ENCODE data around the gene GTF3C5.

Gene GTF3C5

DNA sequence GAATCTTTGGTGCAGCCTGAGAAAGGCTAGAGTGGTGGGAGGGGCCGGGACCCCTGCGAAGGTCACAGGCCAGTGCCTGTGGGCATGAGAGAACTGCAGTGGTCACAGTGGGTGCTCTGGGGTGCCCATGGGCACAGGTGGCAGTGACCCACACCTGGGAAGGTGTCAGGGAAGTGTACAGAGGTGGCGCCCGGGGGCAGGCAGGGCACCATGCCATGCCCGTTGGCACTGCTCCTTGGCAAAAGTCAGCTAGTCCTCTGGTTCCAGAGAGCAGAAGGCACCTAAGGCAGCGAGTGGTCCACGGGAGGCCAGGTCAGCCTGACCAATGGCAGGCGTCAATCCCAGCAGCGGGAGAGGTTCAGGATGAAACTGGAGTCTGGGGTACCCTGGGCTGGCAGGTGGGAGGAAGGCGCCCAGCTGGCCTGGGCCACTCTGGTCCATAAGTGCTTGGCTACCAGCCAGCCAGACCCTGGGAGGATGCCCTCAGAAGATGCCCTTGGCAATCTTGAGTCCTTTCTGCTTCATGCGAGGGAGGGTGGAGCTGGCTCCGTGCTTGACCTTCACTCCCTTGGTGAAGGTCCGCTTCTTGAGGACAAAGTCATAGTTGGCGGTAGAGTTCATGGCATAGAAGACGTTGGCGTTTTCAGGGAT, 67.4 kb downstream of the GTF3C5 start:
- no peak for DNase-seq

DNA sequence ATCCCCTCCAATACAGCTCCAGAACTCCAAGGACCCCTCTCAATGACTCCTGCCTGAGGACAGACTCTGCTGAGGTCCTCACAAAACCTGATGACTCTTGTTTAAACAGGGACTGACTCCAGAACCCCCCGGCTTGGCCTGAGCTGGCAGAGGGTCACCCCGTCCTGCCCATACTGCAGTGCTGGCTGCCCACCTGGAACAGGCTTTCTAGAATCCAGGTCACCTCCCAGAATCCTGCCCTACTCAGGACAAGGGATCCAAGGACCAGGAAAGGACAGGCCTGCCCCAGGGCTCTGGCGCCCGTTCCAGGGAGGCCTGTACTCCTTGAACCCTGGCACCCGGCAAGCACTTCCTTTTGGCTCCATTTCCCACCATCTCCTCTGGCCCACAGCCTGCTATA, 68.1 kb downstream of the GTF3C5 start:
- no peak for DNase-seq

DNA sequence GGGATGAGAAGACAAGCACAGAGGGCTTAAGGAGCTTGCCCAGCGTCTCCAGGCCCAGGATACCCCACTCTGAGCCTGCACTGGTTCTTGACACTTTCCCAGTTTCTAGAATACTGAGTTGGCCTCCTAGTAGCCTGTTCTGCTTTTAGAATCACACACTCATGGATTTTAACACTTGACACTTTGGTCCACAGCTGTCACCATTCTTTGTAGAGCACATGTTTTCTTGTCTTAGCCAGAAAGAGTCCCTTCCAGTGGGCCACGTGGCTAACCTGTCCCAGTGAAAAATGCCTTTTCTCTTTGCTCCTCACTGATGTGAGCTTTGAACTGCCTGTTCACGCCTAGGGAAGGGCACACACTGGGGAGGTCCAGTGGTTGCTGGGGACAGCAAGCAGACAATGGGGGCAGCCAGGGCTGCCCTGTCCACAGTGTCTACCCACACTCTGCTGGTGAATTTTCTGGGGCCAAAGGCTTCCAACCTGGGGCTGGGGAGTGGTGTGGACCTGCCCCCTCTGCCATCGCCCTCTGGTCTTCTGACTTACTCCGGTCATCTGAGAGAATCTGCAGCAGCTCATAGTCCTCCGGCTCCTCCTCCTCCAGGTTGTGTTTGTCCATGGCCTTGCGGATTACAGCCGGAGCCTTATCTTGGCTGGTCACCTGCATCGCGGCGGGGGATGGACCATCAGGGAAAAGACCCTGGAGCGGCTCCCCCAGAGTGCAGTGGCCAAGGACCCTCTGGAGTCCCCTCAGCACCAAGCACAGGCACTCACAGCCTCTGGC, 69.1 kb downstream of the GTF3C5 start:
- no peak for DNase-seq

DNA sequence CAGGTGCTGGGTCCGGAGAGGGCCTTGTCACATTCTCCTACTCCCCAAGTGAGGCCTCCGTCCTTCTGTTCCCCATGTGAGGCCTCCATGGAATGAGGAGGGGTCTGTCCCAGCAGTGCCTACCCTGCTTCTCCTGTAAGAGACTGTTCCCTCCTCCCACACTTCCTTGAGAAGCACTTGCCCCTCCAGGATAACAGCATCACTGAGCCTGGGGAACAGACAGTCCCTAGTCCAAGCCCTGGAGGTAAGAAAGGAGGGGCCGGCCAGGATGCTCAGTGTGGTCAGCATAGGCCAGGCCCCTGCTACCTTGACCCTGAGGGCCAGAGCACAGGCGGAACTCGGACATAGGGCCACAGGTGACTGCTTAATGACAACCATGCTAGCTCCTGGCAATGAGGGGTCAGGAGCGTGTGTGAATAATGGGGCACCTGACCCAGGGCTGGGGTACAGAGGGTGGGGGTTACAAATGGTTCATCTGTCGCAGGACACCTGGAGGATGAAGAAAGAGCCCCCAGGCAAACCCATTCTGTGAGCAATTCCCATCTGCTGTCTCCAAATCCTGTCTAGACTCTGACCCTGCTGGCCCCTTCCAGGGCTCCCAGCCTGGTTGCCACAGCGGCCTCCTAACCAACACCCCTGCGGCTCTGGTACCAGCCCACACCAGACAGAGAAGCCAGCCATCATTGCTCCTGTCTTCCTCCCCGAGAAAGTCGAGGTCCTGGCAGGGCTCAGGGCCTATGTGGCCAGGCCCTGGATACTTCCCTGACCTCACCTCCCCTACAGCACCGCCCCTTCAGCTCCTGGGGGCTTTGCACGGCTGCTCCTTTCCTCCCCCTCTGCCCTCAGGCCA, 69.9 kb downstream of the GTF3C5 start:
- no peak for DNase-seq

DNA sequence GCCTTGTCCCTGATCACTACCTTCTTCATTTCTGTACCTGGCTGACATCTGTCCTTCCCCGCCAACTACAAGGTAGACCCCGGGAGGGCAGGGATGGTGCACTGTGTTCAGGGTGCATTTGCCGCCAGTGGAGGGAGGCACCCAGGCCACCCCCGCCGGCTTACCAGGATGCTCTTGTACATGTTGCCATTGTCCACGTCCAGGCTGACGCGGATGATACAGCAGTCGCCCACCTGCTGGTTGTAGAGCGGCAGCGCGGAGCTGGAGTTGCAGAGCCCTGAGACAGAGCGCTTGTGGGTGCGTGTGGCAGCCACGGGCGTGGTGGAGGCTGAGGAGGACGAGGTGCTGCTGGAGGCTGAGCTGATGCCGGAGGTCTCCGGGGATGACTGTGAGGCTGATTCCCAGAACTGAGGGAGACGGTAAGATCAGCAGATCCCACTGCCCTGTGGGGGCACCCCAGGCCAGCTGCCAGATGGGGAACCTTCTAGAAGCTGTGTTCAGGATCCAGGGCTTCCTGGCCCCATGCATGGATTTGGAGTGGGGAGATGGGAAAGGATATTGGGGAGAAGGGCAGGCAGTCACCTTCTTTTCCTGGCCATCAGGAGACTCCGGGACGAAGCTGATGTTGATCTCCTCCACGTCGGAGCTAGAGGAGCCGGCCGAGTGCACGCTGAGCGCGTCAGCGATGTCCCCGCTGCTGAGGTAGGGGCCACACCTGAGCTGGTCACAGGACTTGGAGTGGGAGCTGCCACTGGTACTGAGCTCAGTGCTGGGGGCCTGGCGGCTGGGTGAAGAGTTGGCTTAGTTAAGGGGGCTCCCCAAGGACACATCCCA, 70.8 kb downstream of the GTF3C5 start:
- DNase-seq, result peak; percentile 16

DNA sequence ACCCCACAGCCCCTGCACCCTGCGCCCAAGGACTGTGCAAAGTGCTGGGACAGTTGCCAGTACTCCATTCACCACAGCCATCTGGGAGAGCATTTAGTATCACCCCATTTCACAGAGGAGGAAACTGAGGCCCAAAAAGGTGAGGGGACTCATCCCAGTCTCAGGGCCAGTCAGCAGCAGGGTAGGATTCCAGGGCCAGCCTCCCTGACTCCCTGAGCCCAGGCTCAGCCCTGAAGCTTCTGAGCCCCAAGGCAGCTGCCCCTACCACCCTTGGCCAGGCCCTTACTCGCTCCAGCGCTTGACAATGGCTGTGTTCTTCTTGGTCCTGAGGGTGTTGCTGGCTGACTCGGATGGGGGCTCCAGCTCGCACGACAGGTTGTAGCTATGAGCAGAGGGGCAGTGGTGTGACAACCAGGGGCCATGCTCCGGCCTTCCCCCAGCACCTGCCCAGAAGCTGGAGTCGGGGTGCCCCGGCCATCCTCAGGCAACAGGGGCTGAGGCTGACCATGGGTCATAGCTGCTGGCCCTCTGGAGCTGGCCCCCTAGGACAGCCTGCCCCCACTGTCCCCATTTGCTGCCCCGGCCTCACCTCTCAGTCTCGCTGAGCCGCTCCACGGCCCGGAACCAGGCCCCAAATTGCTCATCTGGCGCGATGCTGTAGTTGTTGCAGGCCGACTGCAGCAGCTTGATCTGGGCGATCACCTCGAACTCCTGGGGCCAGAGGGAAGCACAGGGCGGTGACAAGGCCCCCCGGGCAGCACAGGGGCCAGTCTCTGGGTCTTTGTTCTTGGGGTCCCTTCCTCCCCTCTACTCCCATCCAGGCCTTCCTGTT, 71.6 kb downstream of the GTF3C5 start:
- no peak for DNase-seq

DNA sequence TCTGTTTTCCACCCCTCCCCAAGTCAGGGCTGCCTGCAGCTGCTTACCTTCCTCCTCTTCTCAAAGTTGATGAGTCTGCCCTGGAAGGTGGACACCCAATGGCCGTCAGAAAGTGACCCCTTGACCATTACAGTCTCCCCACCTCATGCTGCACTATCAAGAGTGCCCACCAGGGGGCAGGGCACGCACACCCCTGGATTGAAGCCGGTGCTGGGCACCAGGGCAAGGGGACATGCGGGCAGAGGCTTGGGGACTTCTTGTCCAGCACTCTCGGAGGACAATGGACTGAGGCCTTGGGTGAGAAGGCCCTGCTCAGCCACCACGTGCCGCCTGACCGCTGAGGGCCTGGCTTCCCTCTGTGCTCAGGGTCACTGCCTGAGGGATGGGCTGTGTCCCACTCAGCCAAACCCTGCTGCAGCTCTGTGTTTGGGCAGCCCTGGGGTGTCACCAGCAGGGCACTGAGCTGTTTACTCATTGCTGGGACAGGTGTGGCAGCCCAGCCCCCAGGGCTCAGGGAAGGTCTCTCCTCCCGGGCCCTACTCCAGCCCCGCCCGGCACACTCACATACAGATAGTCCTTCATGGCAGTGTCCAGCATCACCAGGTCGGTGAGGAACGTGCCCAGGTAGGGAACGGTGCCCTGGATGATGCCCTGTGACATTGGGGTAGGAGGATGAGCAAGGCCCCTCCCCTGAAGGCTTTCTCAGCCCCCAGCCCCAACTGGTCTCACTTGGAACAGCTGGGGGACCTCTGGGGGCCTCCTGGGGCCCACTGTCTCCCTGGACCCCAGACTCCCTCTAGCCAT, 72.6 kb downstream of the GTF3C5 start:
- DNase-seq, result no peak

DNA sequence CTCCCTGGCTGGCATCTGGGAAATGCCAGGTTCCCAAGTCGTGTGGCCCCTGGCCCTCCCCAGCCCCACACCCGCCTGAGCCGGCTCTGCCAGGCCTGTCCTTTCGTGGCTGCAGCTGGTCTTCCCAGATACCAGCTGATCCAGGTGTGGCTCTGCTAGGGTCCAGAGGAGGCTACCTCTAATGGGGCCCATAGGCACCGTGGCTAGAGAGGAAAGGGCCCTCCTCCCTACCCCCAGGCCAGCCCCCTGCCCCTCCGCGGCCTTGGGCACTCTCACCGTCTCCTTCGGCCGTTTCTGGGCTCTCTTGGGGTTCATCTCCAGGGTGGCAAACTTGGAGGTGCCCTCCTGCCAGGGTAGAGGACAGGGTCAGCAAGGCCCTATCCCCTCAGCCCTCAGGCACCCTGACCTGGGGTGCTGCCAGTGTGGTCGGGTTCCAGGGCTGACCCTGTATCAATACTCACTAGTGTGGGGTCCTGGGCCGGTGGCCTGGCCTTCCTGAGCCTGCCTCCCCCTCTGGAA, 73.2 kb downstream of the GTF3C5 start:
- DNase-seq, result no peak

DNA sequence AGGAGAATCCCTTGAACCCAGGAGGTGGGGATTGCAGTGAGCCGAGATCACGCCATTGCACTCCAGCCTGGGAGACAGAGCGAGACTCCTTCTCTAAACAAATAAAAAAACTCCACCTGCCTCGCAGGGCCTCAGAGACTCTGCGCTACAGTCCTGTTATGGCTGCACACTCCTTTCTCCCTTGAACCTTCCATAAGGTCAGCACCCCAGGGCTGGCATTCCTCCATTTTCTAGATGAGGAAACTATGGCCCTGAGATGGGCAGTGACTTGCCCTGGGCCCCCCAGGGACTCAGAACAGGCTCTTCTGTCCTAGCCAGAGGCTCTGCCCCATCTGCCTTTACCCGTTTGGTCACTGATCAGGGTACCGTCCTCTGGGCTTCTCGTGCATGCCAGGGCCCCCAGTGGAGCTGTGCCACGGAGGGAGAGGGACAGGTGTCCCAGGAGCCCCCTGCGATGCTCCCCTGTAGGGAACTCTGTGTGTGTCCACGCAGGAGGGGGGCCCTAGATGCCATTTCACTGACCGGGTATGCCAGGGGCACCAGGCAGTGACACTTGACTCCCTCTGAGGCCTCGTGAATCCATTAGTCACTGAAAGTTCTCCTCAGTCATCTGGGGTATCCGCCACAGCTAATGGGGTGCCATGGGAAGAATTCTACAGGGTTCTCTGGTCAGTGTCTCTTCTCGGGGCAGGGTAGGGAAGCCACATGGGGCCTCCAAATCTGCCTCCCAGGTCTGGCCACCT, 74.1 kb downstream of the GTF3C5 start:
- DNase-seq, result no peak

DNA sequence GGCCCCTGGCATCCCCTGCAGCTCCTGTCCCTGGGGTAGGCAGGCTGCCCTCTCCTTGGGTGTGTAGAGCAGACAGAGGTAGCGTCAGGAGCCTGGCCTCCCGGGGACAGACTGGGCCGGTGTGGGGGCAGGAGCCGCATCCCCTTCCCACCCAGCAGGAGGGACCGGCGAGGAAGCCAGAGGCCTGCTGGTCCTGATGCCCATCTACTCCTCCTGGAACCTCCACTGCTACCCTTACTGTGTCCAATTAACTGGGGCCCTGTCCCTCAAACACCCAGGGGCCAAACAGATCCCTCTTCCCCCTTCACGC, 74.6 kb downstream of the GTF3C5 start:
- DNase-seq, result no peak

DNA sequence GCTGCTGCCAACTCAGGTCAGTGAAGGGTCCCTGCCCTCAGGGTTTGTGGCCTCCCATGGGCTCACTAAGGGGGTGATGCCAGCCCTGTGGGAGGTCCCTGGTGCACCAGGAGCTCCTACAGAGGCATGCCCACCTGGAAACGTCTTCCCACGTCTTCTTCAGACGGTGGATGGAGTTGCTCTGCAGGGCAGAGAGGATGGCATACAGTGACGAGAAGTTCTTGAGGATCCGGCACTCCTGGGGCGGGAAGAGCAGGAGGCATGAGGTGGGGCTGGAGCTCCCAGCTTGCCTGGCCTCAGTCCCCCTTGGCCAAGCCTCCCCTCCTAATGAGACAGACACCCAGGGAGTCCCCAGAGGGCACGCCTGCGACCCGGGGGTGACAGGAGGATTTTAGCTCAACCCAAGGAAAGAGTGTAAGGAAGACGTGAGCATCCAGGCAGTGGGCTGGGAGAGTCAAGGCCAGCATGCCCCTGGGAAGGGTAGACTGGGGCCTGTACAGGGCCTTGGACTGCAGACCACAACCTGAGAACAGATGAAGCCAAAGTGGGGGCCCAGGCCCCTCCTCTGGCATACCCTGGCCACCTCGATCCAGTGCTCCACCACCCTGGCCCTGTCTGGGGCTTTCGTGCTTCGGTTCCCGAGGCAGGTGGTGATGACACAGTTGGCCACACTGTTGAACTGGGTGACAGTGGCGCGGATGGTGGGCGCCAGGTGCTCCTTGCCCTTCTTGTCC, 75.9 kb downstream of the GTF3C5 start:
- no peak for DNase-seq

DNA sequence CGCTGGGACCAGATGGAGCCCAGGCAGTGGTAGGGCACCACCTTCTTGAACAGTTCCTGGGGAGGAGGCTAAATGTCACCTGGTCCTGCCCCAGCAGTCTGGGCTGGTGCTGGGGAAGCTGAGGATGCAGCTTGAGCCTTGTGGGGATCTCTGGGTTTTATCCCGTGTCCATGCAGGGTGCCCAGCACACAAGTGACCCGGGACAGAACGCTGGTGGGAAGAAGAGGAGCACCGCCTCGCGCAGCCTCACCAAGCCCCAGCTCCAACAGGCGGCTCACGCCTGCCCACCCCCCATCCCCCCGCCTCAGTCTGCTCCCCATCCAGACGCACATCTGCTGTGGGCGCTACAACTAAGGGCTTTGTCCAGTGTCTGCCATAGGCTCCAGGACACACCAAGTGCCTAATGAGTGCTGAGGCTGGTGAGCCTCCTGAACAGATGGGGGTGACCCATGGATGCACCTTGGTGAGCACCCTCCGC, 76.5 kb downstream of the GTF3C5 start:
- DNase-seq, result no peak
